WTC11 (cell line): ENCODE results near the gene SALL1. TPM values are rescaled to one million over a fixed set of nuclear protein-coding genes. Genes with fewer than 3 reads are reported as not detected.

Experiments
- ATAC-seq: fragments of 200-7000 bp; cut with Tn5 transposase; 2 replicates; pipeline ENCODE4 v1.10.0; 2021; ENCODE audit warnings: mild to moderate bottlenecking, moderate library complexity
- CTCF ChIA-PET: fragments of 300-600 bp; sonication (Branson Sonifier 250); formaldehyde crosslinking; loops from one replicate; lab custom pipeline; 2021; ENCODE audit warnings: antibody characterized with exemption; lab: Charles Lee
- POLR2A ChIA-PET: fragments of 350-600 bp; sonication (Branson Sonifier 250); formaldehyde crosslinking; loops from one replicate; lab custom pipeline; 2021; ENCODE audit warnings: antibody characterized with exemption; lab: Charles Lee
- DNase-seq: peaks from one replicate; pipeline ENCODE4 v3.0.0; 2021; ENCODE audit warnings: low spot score
- H3K27ac Mint-ChIP-seq: 2 replicates; pipeline ENCODE4 v1.8.0; 2021; ENCODE audit warnings: mixed read lengths
- H3K27me3 Mint-ChIP-seq: 2 replicates; pipeline ENCODE4 v1.8.0; 2021; ENCODE audit warnings: low read depth, mild to moderate bottlenecking, moderate library complexity, mixed read lengths
- H3K36me3 Mint-ChIP-seq: 2 replicates; pipeline ENCODE4 v1.8.0; 2021; ENCODE audit warnings: mixed read lengths
- H3K4me1 Mint-ChIP-seq: 2 replicates; pipeline ENCODE4 v1.8.0; 2022; ENCODE audit warnings: mixed read lengths
- H3K4me3 Mint-ChIP-seq: 2 replicates; pipeline ENCODE4 v1.8.0; 2021; ENCODE audit warnings: mild to moderate bottlenecking, moderate library complexity, mixed read lengths
- H3K9me3 Mint-ChIP-seq: 2 replicates; pipeline ENCODE4 v1.8.0; 2021; ENCODE audit warnings: mixed read lengths
- E2F4 ChIP-seq: sonication (generic); formaldehyde crosslinking; IDR thresholded peaks from 2 replicates; pipeline ENCODE4 v1.8.1; 2022; ENCODE audit warnings: low read depth, mild to moderate bottlenecking, moderate library complexity, missing genetic modification reagents, borderline replicate concordance
- E2F5 ChIP-seq: sonication (generic); formaldehyde crosslinking; IDR thresholded peaks from 2 replicates; pipeline ENCODE4 v1.8.1; 2022; ENCODE audit warnings: mild to moderate bottlenecking, moderate library complexity, missing genetic modification reagents
- ELF4 ChIP-seq: sonication (generic); formaldehyde crosslinking; IDR thresholded peaks from 2 replicates; pipeline ENCODE4 v1.8.1; 2022; ENCODE audit warnings: low read depth, mild to moderate bottlenecking, moderate library complexity, missing genetic modification reagents
- FOXP4 ChIP-seq: sonication (generic); formaldehyde crosslinking; IDR thresholded peaks from 2 replicates; pipeline ENCODE4 v1.8.0; 2022; ENCODE audit warnings: mild to moderate bottlenecking, missing genetic modification reagents
- GABPB1 ChIP-seq: sonication (generic); formaldehyde crosslinking; IDR thresholded peaks from 2 replicates; pipeline ENCODE4 v1.8.1; 2023; ENCODE audit warnings: mild to moderate bottlenecking, missing genetic modification reagents
- GTF2I ChIP-seq: fragments of 250-450 bp; sonication (Bioruptor Pico); conservative IDR thresholded peaks from 2 replicates; pipeline ENCODE4 v1.4.0; 2021; ENCODE audit warnings: mild to moderate bottlenecking
- JUN ChIP-seq: sonication (generic); formaldehyde crosslinking; IDR thresholded peaks from 2 replicates; pipeline ENCODE4 v1.8.0; 2023; ENCODE audit warnings: mild to moderate bottlenecking, missing genetic modification reagents
- MYBL2 ChIP-seq: sonication (generic); formaldehyde crosslinking; IDR thresholded peaks from 2 replicates; pipeline ENCODE4 v1.8.1; 2023; ENCODE audit warnings: mild to moderate bottlenecking, moderate library complexity, missing genetic modification reagents
- NFATC4 ChIP-seq: fragments of 250-450 bp; sonication (Bioruptor Pico); IDR thresholded peaks from 2 replicates; pipeline ENCODE4 v1.9.0; 2021; ENCODE audit warnings: mild to moderate bottlenecking
- TCF7 ChIP-seq: sonication (generic); formaldehyde crosslinking; IDR thresholded peaks from 2 replicates; pipeline ENCODE4 v1.8.0; 2022; ENCODE audit warnings: mild to moderate bottlenecking, low read depth, missing genetic modification reagents, moderate library complexity
- TEAD4 ChIP-seq: sonication (generic); formaldehyde crosslinking; IDR thresholded peaks from 2 replicates; pipeline ENCODE4 v1.8.0; 2022; ENCODE audit warnings: mild to moderate bottlenecking, missing genetic modification reagents
- TP53 ChIP-seq: sonication (generic); formaldehyde crosslinking; IDR thresholded peaks from 2 replicates; pipeline ENCODE4 v1.8.1; 2023; ENCODE audit warnings: mild to moderate bottlenecking, missing genetic modification reagents
- USF1 ChIP-seq: sonication (generic); formaldehyde crosslinking; IDR thresholded peaks from 2 replicates; pipeline ENCODE4 v1.8.0; 2022; ENCODE audit warnings: mild to moderate bottlenecking, missing genetic modification reagents
- ZMAT4 ChIP-seq: fragments of 250-450 bp; sonication (Bioruptor Pico); IDR thresholded peaks from 2 replicates; pipeline ENCODE4 v1.9.0; 2021; ENCODE audit warnings: mild to moderate bottlenecking
- ZNF219 ChIP-seq: sonication (generic); formaldehyde crosslinking; IDR thresholded peaks from 2 replicates; pipeline ENCODE4 v1.8.0; 2023; ENCODE audit warnings: missing genetic modification reagents, mild to moderate bottlenecking, borderline replicate concordance
- total RNA-seq: library from RNA; stranded (reverse); gene quantifications from 3 replicates; pipeline ENCODE4 v1.2.3, GENCODE V29; 2021
- TF ChIP-seq, protein P1 (sequence below): sonication (generic); formaldehyde crosslinking; IDR thresholded peaks from 2 replicates; pipeline ENCODE4 v1.8.0; 2022; ENCODE audit warnings: mild to moderate bottlenecking, missing genetic modification reagents
- TF ChIP-seq, protein P2 (sequence below): sonication (generic); formaldehyde crosslinking; conservative IDR thresholded peaks from 2 replicates; pipeline ENCODE4 v1.8.1; 2022; ENCODE audit warnings: mild to moderate bottlenecking, missing genetic modification reagents
- TF ChIP-seq, protein P3 (sequence below): sonication (generic); formaldehyde crosslinking; IDR thresholded peaks from 2 replicates; pipeline ENCODE4 v1.8.0; 2023; ENCODE audit warnings: missing genetic modification reagents
- TF ChIP-seq, protein P4 (sequence below): sonication (generic); formaldehyde crosslinking; IDR thresholded peaks from 2 replicates; pipeline ENCODE4 v1.8.0; 2022; ENCODE audit warnings: missing genetic modification reagents

Gene SALL1
- total RNA-seq, 1 experiment from 2014 or later = 63.9 TPM

DNA sequence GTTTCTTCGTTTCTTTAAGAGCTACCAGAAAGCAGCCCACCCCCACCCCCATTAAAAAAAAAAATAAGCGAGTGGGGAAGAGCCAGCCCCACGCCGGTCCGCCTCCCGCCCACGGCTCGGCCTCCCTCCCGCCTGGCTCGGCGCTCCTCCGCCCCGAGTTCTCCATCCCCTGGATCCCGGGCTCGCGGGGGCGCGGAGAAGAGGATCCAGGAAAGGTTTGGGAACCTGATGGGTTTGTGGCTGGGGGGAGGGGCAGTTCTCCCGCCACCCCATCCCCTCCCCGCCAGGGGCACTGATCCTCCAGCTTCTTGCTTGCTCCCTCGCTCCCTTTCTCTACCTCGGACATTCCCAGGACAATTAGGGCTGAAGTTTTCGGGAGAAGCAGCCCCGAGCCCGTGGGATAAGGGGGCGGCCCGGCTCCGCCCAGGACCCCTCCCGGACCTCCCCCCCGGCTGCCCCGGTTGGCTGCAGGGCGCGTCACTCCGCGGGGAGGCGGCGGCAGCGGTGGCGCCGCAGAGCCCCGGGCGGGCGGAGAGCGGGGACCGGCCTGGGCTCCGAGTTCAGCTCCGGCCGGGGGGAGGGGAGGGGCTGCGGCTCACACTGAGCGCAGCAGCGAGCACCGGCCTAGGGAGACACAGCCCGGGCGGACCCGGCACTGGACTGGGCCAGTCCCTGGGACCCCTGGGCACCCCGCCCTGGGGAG, 1.0 kb upstream of the SALL1 start (continued):
- TF ChIP-seq, protein P1, sequence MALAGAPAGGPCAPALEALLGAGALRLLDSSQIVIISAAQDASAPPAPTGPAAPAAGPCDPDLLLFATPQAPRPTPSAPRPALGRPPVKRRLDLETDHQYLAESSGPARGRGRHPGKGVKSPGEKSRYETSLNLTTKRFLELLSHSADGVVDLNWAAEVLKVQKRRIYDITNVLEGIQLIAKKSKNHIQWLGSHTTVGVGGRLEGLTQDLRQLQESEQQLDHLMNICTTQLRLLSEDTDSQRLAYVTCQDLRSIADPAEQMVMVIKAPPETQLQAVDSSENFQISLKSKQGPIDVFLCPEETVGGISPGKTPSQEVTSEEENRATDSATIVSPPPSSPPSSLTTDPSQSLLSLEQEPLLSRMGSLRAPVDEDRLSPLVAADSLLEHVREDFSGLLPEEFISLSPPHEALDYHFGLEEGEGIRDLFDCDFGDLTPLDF = 0 out of 2 replicates have a peak, but pooled peaks have one; percentile 8
- no peak for TF ChIP-seq TP53 (CRISPR knock-in tag)
- no peak for TF ChIP-seq TEAD4
- TF ChIP-seq FOXP4 (CRISPR knock-in tag) = 0 out of 2 replicates have a peak, but pooled peaks have one; percentile 49
- TF ChIP-seq USF1 = no peak
- no peak for TF ChIP-seq ZMAT4 (CRISPR knock-in tag)
- TF ChIP-seq NFATC4 (CRISPR knock-in tag) = no peak

DNA sequence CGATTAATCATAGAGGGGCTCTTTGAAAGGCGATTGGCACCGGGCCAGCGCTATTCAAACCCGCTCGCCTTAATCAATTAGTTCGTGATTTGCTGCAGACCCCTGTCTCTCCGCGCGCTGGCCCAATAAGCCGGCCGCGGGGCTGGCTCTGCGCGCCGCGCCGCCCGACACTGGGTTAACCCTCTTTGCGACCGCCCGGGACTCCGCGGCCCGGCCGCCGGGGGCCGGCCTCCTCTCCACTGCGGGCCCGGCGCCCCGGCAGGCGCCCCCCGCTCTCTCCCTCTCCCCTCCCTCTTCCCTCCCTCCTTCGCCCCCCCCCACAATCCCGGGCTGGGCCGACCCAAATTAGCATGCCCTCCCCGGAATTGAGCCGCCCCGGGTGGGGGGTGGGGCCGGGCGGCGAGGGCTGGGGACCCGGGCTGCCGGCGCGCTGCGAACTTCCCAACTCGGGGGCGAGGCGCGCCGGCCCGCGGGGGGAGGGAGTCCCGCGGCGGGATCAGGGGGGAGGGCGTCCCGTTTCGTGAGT, 428 bp upstream of the SALL1 start:
- POLR2A ChIA-PET = interaction anchor here (0.5 to 1.8 kb wide), 4 partner anchors 31 to 292 kb away, joined by 3 to 10 read pairs (median 3); no protein-coding TSS in a partner anchor
- Mint-ChIP-seq H3K4me1 (peaks cover 49% of the 10 kb centered on the region), H3K9me3 (no peaks in the 10 kb centered on the region), H3K4me3 (peak overlapping the region; percentile 90), H3K27ac (no peak overlapping the region), H3K27me3 (peaks cover 15% of the 10 kb centered on the region), H3K36me3 (peaks cover 2% of the 10 kb centered on the region)
- ATAC-seq (peak; percentile 55), DNase-seq (peak; percentile 85)
- CTCF ChIA-PET = interaction anchor here (0.6 to 3.4 kb wide), 3 partner anchors 17 to 831 kb away, joined by 3 to 9 read pairs (median 5); no protein-coding TSS in a partner anchor
- TF ChIP-seq MYBL2 (CRISPR knock-in tag) = peak; percentile 16; the same call in 1 of the 2 replicates
- TF ChIP-seq E2F5 (CRISPR knock-in tag) = peak; percentile 22; the same call in 1 of the 2 replicates
- 0 out of 2 replicates have a peak, but pooled peaks have one; percentile 60 for TF ChIP-seq ELF4 (CRISPR knock-in tag)
- TF ChIP-seq, protein P2, sequence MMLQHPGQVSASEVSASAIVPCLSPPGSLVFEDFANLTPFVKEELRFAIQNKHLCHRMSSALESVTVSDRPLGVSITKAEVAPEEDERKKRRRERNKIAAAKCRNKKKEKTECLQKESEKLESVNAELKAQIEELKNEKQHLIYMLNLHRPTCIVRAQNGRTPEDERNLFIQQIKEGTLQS (CRISPR knock-in tag) = no peak
- TF ChIP-seq USF1 = no peak
- TF ChIP-seq, protein P3, sequence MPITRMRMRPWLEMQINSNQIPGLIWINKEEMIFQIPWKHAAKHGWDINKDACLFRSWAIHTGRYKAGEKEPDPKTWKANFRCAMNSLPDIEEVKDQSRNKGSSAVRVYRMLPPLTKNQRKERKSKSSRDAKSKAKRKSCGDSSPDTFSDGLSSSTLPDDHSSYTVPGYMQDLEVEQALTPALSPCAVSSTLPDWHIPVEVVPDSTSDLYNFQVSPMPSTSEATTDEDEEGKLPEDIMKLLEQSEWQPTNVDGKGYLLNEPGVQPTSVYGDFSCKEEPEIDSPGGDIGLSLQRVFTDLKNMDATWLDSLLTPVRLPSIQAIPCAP = no peak
- no peak for TF ChIP-seq ZNF219 (CRISPR knock-in tag)
- TF ChIP-seq JUN (CRISPR knock-in tag) = no peak
- no peak for TF ChIP-seq GABPB1 (CRISPR knock-in tag)
- TF ChIP-seq TCF7 (CRISPR knock-in tag) = no peak
- TF ChIP-seq, protein P4, sequence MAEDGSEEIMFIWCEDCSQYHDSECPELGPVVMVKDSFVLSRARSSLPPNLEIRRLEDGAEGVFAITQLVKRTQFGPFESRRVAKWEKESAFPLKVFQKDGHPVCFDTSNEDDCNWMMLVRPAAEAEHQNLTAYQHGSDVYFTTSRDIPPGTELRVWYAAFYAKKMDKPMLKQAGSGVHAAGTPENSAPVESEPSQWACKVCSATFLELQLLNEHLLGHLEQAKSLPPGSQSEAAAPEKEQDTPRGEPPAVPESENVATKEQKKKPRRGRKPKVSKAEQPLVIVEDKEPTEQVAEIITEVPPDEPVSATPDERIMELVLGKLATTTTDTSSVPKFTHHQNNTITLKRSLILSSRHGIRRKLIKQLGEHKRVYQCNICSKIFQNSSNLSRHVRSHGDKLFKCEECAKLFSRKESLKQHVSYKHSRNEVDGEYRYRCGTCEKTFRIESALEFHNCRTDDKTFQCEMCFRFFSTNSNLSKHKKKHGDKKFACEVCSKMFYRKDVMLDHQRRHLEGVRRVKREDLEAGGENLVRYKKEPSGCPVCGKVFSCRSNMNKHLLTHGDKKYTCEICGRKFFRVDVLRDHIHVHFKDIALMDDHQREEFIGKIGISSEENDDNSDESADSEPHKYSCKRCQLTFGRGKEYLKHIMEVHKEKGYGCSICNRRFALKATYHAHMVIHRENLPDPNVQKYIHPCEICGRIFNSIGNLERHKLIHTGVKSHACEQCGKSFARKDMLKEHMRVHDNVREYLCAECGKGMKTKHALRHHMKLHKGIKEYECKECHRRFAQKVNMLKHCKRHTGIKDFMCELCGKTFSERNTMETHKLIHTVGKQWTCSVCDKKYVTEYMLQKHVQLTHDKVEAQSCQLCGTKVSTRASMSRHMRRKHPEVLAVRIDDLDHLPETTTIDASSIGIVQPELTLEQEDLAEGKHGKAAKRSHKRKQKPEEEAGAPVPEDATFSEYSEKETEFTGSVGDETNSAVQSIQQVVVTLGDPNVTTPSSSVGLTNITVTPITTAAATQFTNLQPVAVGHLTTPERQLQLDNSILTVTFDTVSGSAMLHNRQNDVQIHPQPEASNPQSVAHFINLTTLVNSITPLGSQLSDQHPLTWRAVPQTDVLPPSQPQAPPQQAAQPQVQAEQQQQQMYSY = no peak
- TF ChIP-seq E2F4 (CRISPR knock-in tag) = no peak
- TF ChIP-seq, protein P1 = no peak
- TF ChIP-seq GTF2I (CRISPR knock-in tag) = no peak
